Measurements from ENCODE around the gene TMEM184A. TPM values are rescaled to one million over a fixed set of nuclear protein-coding genes. Genes with fewer than 3 reads are reported as not detected.
A peak's percentile ranks its signal among the peaks of the same experiment; 100 is the strongest.

The TMEM184A gene
- total and polyA plus RNA-seq, 2 of the 13 experiments (the other 11 are each of a cell fraction or from before 2014, with no cell fraction given): 9.5 to 20.4 TPM

- TF ChIP-seq, protein P1, sequence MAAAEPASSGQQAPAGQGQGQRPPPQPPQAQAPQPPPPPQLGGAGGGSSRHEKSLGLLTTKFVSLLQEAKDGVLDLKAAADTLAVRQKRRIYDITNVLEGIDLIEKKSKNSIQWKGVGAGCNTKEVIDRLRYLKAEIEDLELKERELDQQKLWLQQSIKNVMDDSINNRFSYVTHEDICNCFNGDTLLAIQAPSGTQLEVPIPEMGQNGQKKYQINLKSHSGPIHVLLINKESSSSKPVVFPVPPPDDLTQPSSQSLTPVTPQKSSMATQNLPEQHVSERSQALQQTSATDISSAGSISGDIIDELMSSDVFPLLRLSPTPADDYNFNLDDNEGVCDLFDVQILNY (CRISPR knock-in tag; conservative IDR thresholded peaks at IDR 0.05): peak; percentile 46; the same call in 1 of the 2 replicates
- no peak for TF ChIP-seq NONO (IDR thresholded peaks at IDR 0.05)
- peak; percentile 88 for TF ChIP-seq NONO (CRISPR knock-in tag; conservative IDR thresholded peaks at IDR 0.05)
- no peak for TF ChIP-seq TBX3 (IDR thresholded peaks at IDR 0.05; ENCODE audit: borderline replicate concordance)
- TF ChIP-seq ZNF350 (CRISPR knock-in tag; IDR thresholded peaks at IDR 0.05; ENCODE audit: borderline replicate concordance, low read depth): peak; percentile 74
- TF ChIP-seq SPEN (CRISPR knock-in tag; IDR thresholded peaks at IDR 0.05; ENCODE audit: low read depth): peak; percentile 92; the same call in 1 of the 2 replicates
- TF ChIP-seq ZNF326 (CRISPR knock-in tag; IDR thresholded peaks at IDR 0.05; ENCODE audit: borderline replicate concordance): no peak
- no peak; the same call in 1 of the 2 replicates for TF ChIP-seq ZNF101 (CRISPR knock-in tag; IDR thresholded peaks at IDR 0.05; ENCODE audit: borderline replicate concordance, low read depth)
- TF ChIP-seq SIN3A (IDR thresholded peaks at IDR 0.05; ENCODE audit: borderline replicate concordance, low read depth, low read length): peak; percentile 68; the same call in 1 of the 2 replicates
- no peak for TF ChIP-seq ZNF432 (CRISPR knock-in tag; IDR thresholded peaks at IDR 0.05; ENCODE audit: borderline replicate concordance)
- peak; percentile 50; the same call in 1 of the 2 replicates for TF ChIP-seq GATAD2A (CRISPR knock-in tag; IDR thresholded peaks at IDR 0.05)
- no peak for TF ChIP-seq ZNF30 (CRISPR knock-in tag; IDR thresholded peaks at IDR 0.05)
- no peak for TF ChIP-seq DZIP1 (CRISPR knock-in tag; IDR thresholded peaks at IDR 0.05)
- no peak for TF ChIP-seq ZSCAN30 (CRISPR knock-in tag; IDR thresholded peaks at IDR 0.05)
- no peak for TF ChIP-seq HNF1A (IDR thresholded peaks at IDR 0.05; ENCODE audit: low read depth)
- peak; percentile 27; the same call in 1 of the 2 replicates for TF ChIP-seq HNF1A (CRISPR knock-in tag; IDR thresholded peaks at IDR 0.05; ENCODE audit: borderline replicate concordance)
- no peak for TF ChIP-seq JUN (CRISPR knock-in tag; IDR thresholded peaks at IDR 0.05)
- no peak for TF ChIP-seq SOX6 (IDR thresholded peaks at IDR 0.05)
- peak; percentile 55 for TF ChIP-seq SOX6 (CRISPR knock-in tag; IDR thresholded peaks at IDR 0.05)
- no peak for TF ChIP-seq ATRX (CRISPR knock-in tag; IDR thresholded peaks at IDR 0.05; ENCODE audit: borderline replicate concordance)
These were observed 14.0 kb upstream of the TMEM184A start, which contains the start of gene PSMG3 (continued) for GRCh38 chr7:1569833-1570632.

Data from HepG2 (cell line).